ENCODE results near the gene TASOR. TPM values are rescaled to one million over a fixed set of nuclear protein-coding genes. Genes with fewer than 3 reads are reported as not detected.

The TASOR gene, protein sequence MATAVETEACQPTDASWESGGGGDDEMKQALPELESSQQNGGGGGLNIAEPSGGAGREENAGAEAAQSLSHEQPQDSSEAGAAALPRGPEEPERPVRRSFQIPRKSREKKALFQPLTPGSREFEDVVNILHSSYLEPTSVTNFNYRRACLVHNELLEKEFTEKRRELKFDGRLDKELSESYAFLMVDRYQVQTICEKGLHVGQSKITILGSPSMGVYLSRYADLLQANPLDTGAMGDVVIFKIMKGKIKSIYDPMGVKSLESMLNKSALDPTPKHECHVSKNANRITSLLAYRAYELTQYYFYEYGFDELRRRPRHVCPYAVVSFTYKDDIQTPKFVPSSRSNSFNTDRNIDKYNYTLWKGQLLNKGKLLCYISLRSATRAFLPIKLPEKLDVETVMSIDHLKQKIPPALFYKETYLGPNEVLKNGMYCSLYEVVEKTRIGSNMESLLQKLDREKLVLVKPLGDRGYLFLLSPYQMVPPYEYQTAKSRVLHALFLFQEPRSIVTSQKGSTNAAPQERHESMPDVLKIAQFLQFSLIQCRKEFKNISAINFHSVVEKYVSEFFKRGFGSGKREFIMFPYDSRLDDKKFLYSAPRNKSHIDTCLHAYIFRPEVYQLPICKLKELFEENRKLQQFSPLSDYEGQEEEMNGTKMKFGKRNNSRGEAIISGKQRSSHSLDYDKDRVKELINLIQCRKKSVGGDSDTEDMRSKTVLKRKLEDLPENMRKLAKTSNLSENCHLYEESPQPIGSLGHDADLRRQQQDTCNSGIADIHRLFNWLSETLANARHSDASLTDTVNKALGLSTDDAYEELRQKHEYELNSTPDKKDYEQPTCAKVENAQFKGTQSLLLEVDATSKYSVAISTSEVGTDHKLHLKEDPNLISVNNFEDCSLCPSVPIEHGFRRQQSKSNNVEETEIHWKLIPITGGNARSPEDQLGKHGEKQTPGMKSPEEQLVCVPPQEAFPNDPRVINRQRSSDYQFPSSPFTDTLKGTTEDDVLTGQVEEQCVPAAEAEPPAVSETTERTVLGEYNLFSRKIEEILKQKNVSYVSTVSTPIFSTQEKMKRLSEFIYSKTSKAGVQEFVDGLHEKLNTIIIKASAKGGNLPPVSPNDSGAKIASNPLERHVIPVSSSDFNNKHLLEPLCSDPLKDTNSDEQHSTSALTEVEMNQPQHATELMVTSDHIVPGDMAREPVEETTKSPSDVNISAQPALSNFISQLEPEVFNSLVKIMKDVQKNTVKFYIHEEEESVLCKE (N-terminal part only)
- total RNA-seq = 25.8 TPM
- long read RNA-seq, full-length matches to known transcripts = 3 of 10 reads
- long read RNA-seq, partial matches to known transcripts = 4 of 10 reads
- long read RNA-seq, other reads (novel, unspliced or antisense) = 3 of 10 reads

DNA sequence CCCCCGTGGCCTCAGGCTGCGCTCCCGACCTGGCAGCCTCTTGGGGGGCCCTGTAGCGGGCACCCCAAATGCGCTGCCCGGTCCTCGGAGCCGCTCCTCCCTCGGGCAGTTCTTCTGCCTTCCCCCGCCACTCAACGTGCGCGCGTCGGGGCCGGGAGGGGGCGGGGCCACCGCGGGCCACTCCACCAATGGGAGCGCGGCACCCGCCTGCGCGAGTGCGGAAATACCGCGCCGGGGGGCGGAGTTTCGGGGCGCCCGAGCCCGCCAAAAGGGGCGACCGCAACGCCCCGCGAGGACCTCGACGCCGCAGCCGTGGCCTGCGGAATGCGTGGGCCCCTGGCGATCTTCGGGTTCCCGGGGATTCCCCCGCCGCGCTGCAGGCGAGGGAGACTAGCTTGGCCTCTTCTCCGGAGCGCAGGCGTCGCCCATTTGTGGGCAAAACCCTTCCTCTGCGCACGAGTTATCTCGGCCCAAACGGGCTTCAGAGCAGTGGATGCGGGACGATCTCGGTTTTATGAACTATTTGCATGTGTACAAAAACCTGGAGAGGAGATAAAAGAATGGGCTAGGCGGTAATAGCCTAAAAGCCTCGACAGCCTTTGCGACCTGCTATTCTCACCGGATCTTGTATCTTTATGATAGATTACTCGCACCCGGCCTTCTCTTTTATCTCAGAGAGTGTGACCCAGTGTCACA, at the start of gene TASOR:
TASOR (minus strand) TSS at position 144 of the 696 bp plus-strand sequence. CDS start 259 bp downstream, outside the sequence.
- TF ChIP-seq, protein P1, sequence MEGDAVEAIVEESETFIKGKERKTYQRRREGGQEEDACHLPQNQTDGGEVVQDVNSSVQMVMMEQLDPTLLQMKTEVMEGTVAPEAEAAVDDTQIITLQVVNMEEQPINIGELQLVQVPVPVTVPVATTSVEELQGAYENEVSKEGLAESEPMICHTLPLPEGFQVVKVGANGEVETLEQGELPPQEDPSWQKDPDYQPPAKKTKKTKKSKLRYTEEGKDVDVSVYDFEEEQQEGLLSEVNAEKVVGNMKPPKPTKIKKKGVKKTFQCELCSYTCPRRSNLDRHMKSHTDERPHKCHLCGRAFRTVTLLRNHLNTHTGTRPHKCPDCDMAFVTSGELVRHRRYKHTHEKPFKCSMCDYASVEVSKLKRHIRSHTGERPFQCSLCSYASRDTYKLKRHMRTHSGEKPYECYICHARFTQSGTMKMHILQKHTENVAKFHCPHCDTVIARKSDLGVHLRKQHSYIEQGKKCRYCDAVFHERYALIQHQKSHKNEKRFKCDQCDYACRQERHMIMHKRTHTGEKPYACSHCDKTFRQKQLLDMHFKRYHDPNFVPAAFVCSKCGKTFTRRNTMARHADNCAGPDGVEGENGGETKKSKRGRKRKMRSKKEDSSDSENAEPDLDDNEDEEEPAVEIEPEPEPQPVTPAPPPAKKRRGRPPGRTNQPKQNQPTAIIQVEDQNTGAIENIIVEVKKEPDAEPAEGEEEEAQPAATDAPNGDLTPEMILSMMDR (IDR thresholded peaks at IDR 0.05; ENCODE audit: borderline replicate concordance) = no peak
- DNase-seq = peak; percentile 86
- H3K9me3 ChIP-seq (replicated peaks) = no peaks in the 10 kb centered on the region
- peaks cover 39% of the 10 kb centered on the region for H3K4me1 ChIP-seq
- H3K27ac ChIP-seq (replicated peaks) = peak within 1 kb of the TSS; percentile 100
- H3K27me3 ChIP-seq (ENCODE audit: low read depth) = no peaks in the 10 kb centered on the region
- H3K36me3 ChIP-seq = no peaks in the 10 kb centered on the region
- H3K4me3 ChIP-seq = peak within 1 kb of the TSS; percentile 98
- intact Hi-C loops (cut with micrococcal nuclease) = no loop called here

DNA sequence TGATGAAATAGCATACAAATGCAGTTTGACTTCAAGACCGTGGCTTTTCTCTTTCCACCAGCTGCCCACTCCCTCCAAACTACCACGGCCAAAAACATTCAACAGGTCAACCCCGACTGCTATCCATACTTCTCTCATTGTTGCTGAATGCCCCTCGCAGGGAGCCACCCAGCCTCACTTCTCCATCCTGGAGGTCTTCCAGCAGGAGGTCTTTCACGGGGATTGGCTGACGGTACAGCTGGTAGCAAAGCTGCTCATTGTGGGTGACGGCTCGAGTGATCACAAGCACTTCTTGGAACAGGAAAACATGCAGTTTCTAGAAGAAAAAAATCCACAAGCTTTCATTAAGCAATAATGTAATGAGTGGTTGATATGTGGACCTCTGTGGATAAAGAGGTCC, 49.0 kb upstream of the TASOR start:
- TF ChIP-seq, protein P1 (IDR thresholded peaks at IDR 0.05; ENCODE audit: borderline replicate concordance) = no peak
- Histone ChIP-seq H3K4me3 (no peak overlapping the region), H3K9me3 (replicated peaks) (no peaks in the 10 kb centered on the region), H3K27me3 (ENCODE audit: low read depth) (no peaks in the 10 kb centered on the region), H3K36me3 (peaks cover 69% of the 10 kb centered on the region), H3K27ac (replicated peaks) (no peak overlapping the region), H3K4me1 (no peaks in the 10 kb centered on the region)
- no peak for DNase-seq
- intact Hi-C loops (cut with micrococcal nuclease) = no loop called here

DNA sequence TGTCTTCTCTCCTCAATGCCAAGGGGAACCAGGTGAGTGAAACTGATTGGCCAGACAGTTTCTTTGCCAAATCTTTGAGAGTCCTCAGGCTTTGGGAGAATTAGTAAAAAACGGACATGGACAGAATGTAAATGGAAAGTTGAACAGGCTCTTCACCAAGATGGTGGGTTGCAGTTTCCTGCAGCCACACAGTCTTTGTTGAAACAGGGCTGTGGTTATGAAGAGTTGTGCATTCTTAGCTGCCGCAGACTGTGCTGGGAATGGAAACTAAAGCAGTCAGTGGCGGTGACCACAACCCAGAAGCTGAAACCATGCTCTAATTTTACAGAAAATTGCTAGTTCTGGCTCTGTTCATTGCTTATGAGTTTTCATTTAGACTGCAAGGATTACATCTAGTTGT, 42.1 kb upstream of the TASOR start:
- intact Hi-C loops (cut with micrococcal nuclease) = no loop called here
- no peak for DNase-seq
- H3K36me3 ChIP-seq = peaks cover 42% of the 10 kb centered on the region

DNA sequence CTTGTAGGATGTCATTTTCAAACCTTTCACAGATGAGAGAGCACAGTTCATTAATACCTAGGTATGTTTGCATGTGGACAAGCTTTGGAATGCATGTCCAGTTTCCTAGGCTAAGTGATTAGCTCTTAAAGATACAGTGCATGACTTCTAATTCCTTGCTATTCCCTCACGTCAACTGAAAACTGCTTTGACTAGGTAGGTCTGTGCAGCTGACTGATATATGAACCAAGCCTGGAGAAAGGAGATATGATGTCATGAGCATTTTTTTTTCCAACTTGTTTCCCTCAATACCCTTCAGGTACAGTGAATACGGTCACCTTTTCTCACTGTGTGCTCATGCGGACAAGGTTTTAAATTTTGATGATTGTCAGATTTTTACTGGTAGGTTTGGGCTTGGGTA, 41.6 kb upstream of the TASOR start:
- H3K27me3 ChIP-seq (ENCODE audit: low read depth) = no peaks in the 10 kb centered on the region
- TF ChIP-seq, protein P1 (IDR thresholded peaks at IDR 0.05; ENCODE audit: borderline replicate concordance) = no peak
- intact Hi-C loops (cut with micrococcal nuclease) = no loop called here
- H3K27ac ChIP-seq (replicated peaks) = no peak overlapping the region
- H3K4me3 ChIP-seq = no peak overlapping the region
- H3K36me3 ChIP-seq = peaks cover 41% of the 10 kb centered on the region
- H3K4me1 ChIP-seq = no peaks in the 10 kb centered on the region
- DNase-seq = no peak
- H3K9me3 ChIP-seq (replicated peaks) = no peaks in the 10 kb centered on the region

More for the DNA sequence above, 42.1 kb upstream of the TASOR start:
- Histone ChIP-seq H3K27ac (replicated peaks) (no peak overlapping the region), H3K9me3 (replicated peaks) (no peaks in the 10 kb centered on the region), H3K4me1 (no peaks in the 10 kb centered on the region), H3K4me3 (no peak overlapping the region), H3K27me3 (ENCODE audit: low read depth) (no peaks in the 10 kb centered on the region)
- TF ChIP-seq, protein P1 (IDR thresholded peaks at IDR 0.05; ENCODE audit: borderline replicate concordance) = no peak

Measured in left ventricle myocardium inferior (tissue), 1 donor.